SU-DHL-6 (cell line): ENCODE results near the gene AP5B1.
"Not testable (repeated sequence)": the region's sequence is repeated elsewhere in the genome, so short reads cannot be mapped to it uniquely, and the experiment has no call there.

Experiments
- H2AFZ ChIP-seq: fragments of 200-600 bp; sonication (generic); 2 replicates; pipeline ENCODE4 v1.6.1; 2014; ENCODE audit warnings: low read depth, mild to moderate bottlenecking, moderate library complexity, mixed read lengths, antibody characterized with exemption, low read length; ENCODE audit not compliant: severe bottlenecking
- H3F3A ChIP-seq: fragments of 200-600 bp; shearing (Covaris generic); 2 replicates; pipeline ENCODE4 v1.6.0; 2016; ENCODE audit warnings: antibody characterized with exemption, mild to moderate bottlenecking; ENCODE audit not compliant: insufficient read depth
- H3K27ac ChIP-seq: fragments of 200-600 bp; sonication (generic); 2 replicates; pipeline ENCODE4 v1.5.1; 2016; ENCODE audit warnings: low read depth, mild to moderate bottlenecking, low read length, moderate library complexity, mixed read lengths
- H3K27me3 ChIP-seq: fragments of 200-600 bp; sonication (generic), shearing (Covaris generic); 2 replicates; pipeline ENCODE4 v1.6.0; 2014; ENCODE audit warnings: mild to moderate bottlenecking, low read length
- H3K36me3 ChIP-seq: fragments of 200-600 bp; sonication (generic); 2 replicates; pipeline ENCODE4 v1.6.1; 2014; ENCODE audit warnings: mild to moderate bottlenecking, low read length, mixed read lengths
- H3K4me2 ChIP-seq: fragments of 300-600, 200-600 bp; shearing (Covaris generic), sonication (generic); 2 replicates; pipeline ENCODE4 v1.6.0; 2014; ENCODE audit warnings: low read length, low read depth, mild to moderate bottlenecking; ENCODE audit not compliant: poor library complexity, severe bottlenecking
- H3K4me3 ChIP-seq: fragments of 200-600 bp; sonication (generic); 2 replicates; pipeline ENCODE4 v1.5.1; 2014; ENCODE audit warnings: antibody characterized with exemption, low read length, mild to moderate bottlenecking, mixed read lengths; ENCODE audit not compliant: insufficient read depth, poor library complexity, severe bottlenecking
- H3K79me2 ChIP-seq: fragments of 200-600 bp; sonication (generic); 2 replicates; pipeline ENCODE4 v1.6.1; 2014; ENCODE audit warnings: mild to moderate bottlenecking, low read length, moderate library complexity; ENCODE audit not compliant: insufficient read depth
- H3K9ac ChIP-seq: fragments of 200-600 bp; sonication (generic); 2 replicates; pipeline ENCODE4 v1.7.0; 2014; ENCODE audit warnings: mild to moderate bottlenecking, low read length
- H3K9me2 ChIP-seq: fragments of 200-600 bp; sonication (generic); replicated peaks from 2 replicates; pipeline ENCODE4 v1.6.1; 2014; ENCODE audit warnings: low read length; ENCODE audit not compliant: insufficient read depth
- H3K9me3 ChIP-seq: fragments of 200-600 bp; sonication (generic); 2 replicates; pipeline ENCODE4 v1.6.1; 2014; ENCODE audit warnings: low read length, mixed read lengths; ENCODE audit not compliant: insufficient read depth
- H4K20me1 ChIP-seq: fragments of 200-600 bp; sonication (generic); 2 replicates; pipeline ENCODE4 v1.6.1; 2014; ENCODE audit warnings: low read depth, mild to moderate bottlenecking, antibody characterized with exemption, low read length, moderate library complexity, mixed read lengths
- EZH2phosphoT487 ChIP-seq: fragments of 200-600 bp; sonication (generic), shearing (Covaris generic); conservative IDR thresholded peaks from 2 replicates; pipeline ENCODE4 v1.6.1; 2018; ENCODE audit warnings: mild to moderate bottlenecking, antibody characterized with exemption, low read length, moderate library complexity, mixed read lengths
- TF ChIP-seq, protein P1 (sequence below): fragments of 200-600 bp; sonication (generic); IDR thresholded peaks from one replicate; pipeline ENCODE4 v1.5.1; 2017; ENCODE audit warnings: antibody characterized with exemption, mild to moderate bottlenecking, low read length, moderate library complexity; ENCODE audit not compliant: insufficient read depth, poor library complexity, severe bottlenecking

AP5B1 gene

DNA sequence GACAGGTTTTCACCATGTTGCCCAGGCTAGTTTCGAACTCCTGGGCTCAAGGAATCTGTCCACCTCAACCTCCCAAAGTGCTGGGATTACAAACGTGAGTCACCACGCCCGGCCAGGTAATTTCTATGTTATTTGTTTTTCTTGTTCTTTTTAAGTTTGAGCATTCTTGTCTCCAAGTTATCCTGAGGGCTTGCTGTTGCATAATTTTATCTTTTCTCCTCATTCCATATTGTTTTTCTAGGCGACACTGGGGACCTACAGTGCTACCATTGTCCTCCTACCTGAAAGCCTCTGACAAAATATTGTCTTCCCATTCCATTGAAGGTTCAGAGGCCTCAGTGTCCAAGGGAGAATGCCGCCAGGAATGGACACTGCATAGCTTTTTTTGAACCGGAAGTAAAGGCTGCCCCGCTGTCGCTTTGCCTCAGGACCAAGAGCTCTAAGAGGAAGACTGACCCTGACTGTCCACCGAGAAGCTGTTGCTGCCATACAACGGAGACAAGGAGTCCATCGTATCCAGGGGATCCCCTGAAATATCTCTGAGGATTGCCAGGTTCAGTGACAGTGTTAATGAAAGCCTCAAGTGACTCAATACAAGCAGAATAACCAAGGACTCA, 9.7 kb downstream of the AP5B1 start:
- Histone ChIP-seq H3K79me2 (no peaks in the 10 kb centered on the region), H2AFZ (no peak overlapping the region), H3K9ac (no peak overlapping the region), H3K27ac (no peak overlapping the region), H3K9me3 (no peaks in the 10 kb centered on the region), H3K27me3 (no peaks in the 10 kb centered on the region), H3F3A (0 out of 2 replicates have a peak, but pooled peaks cover 5% of the 10 kb centered on the region), H3K4me3 (no peak overlapping the region), H4K20me1 (no peaks in the 10 kb centered on the region), H3K36me3 (no peaks in the 10 kb centered on the region), H3K4me2 (no peak overlapping the region), H3K9me2 (no peaks in the 10 kb centered on the region)
- no peak for TF ChIP-seq EZH2phosphoT487
- TF ChIP-seq, protein P1, sequence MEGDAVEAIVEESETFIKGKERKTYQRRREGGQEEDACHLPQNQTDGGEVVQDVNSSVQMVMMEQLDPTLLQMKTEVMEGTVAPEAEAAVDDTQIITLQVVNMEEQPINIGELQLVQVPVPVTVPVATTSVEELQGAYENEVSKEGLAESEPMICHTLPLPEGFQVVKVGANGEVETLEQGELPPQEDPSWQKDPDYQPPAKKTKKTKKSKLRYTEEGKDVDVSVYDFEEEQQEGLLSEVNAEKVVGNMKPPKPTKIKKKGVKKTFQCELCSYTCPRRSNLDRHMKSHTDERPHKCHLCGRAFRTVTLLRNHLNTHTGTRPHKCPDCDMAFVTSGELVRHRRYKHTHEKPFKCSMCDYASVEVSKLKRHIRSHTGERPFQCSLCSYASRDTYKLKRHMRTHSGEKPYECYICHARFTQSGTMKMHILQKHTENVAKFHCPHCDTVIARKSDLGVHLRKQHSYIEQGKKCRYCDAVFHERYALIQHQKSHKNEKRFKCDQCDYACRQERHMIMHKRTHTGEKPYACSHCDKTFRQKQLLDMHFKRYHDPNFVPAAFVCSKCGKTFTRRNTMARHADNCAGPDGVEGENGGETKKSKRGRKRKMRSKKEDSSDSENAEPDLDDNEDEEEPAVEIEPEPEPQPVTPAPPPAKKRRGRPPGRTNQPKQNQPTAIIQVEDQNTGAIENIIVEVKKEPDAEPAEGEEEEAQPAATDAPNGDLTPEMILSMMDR, result no peak

DNA sequence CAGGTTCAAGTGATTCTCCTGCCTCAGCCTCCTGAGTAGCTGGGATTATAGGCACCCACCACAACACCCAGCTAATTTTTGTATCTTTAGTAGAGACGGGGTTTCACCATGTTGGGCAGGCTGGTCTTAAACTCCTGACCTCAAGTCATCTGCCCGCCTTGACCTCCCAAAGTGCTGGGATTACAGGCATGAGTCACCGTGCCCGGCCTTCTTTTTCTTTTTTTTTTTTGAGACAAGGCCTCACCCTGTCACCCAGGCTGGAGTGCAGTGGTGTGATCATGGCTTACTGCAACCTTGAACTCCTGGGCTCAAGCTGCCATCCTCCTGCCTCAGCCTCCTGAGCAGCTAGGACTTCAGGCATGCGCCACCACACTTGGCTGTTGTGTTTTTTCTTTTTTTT, 13.0 kb downstream of the AP5B1 start:
- not testable (repeated sequence) for H3K27ac ChIP-seq, H3K79me2 ChIP-seq, H4K20me1 ChIP-seq, H3K9ac ChIP-seq, H3K4me3 ChIP-seq, H3K27me3 ChIP-seq, H3K4me2 ChIP-seq, H2AFZ ChIP-seq, H3K36me3 ChIP-seq, H3K9me2 ChIP-seq, H3F3A ChIP-seq, H3K9me3 ChIP-seq

DNA sequence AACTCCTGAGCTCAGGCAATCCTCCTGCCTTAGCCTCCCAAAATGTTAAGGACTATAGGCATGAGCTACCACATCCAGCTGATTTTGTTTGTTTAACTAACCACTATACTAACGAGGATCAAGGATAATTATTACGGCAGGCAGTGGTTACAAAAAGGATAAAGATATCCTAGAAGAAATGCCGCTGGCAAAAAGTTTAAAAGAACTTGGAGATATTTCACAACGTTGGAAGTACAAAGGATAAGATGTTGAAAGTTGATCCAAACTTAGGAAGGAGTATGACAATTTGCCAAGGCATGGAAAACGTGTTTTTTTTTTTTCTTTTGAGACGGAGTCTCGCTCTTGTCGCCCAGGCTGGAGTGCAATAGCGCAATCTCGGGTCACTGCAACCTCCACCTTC, 13.4 kb downstream of the AP5B1 start:
- Histone ChIP-seq H3K9me3 (no peaks in the 10 kb centered on the region), H3K27me3 (no peaks in the 10 kb centered on the region), H3F3A (0 out of 2 replicates have a peak, but pooled peaks cover 2% of the 10 kb centered on the region), H3K36me3 (no peaks in the 10 kb centered on the region), H3K4me3 (no peak overlapping the region), H3K9ac (no peak overlapping the region), H3K9me2 (no peaks in the 10 kb centered on the region), H2AFZ (no peak overlapping the region), H3K4me2 (no peak overlapping the region), H3K79me2 (no peaks in the 10 kb centered on the region), H4K20me1 (no peaks in the 10 kb centered on the region), H3K27ac (no peak overlapping the region)
- TF ChIP-seq EZH2phosphoT487, result no peak
- TF ChIP-seq, protein P1, result no peak

DNA sequence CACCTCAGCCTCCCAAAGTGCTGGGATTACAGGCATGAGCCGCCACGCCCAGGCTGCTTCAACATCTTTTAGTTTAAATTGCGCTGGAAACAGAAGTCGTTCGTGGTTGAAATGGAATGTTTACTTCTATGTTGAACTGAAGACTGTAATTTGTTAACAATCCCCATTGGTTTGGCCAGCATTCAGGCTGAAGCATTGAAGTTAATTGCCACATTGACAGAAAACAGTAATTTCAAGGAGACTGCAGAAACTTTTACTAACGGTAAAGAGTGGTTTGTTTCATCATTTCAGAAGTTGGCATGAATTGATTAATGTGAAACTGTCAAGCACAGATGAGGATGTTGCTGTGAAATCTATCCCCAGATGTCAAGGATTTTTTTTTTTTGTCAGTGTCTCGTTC, 14.2 kb downstream of the AP5B1 start:
- no peaks in the 10 kb centered on the region for H3K79me2 ChIP-seq
- no peak overlapping the region for H2AFZ ChIP-seq
- H3K36me3 ChIP-seq, result no peaks in the 10 kb centered on the region
- no peaks in the 10 kb centered on the region for H4K20me1 ChIP-seq
- H3F3A ChIP-seq, result no peaks in the 10 kb centered on the region
- H3K9me3 ChIP-seq, result no peaks in the 10 kb centered on the region
- H3K4me3 ChIP-seq, result no peak overlapping the region
- TF ChIP-seq, protein P1, result no peak
- no peak for TF ChIP-seq EZH2phosphoT487
- H3K9me2 ChIP-seq, result no peaks in the 10 kb centered on the region
- no peak overlapping the region for H3K4me2 ChIP-seq
- H3K9ac ChIP-seq, result no peak overlapping the region
- no peak overlapping the region for H3K27ac ChIP-seq
- H3K27me3 ChIP-seq, result no peaks in the 10 kb centered on the region
